Measurements from ENCODE around the gene TBCD.

The TBCD gene

GRCh38 chr17:82808921-82809905, 57.3 kb downstream of the TBCD start:
- DNase-seq (ENCODE audit: low read depth) = no peak
- H3K4me3 ChIP-seq (ENCODE audit: low read depth, low read length) = no peak overlapping the region
- TF ChIP-seq CTCF (IDR thresholded peaks at IDR 0.05; ENCODE audit: control insufficient read depth, extremely low read depth, insufficient read depth) = no peak

- no peak for DNase-seq (ENCODE audit: low read depth)
- no peak overlapping the region for H3K4me3 ChIP-seq (ENCODE audit: low read depth, low read length)
- no peak for TF ChIP-seq CTCF (IDR thresholded peaks at IDR 0.05; ENCODE audit: control insufficient read depth, extremely low read depth, insufficient read depth)
Observed at GRCh38 chr17:82810644-82811430, 59.0 kb downstream of the TBCD start.

GRCh38 chr17:82812058-82812457, 60.2 kb downstream of the TBCD start:
- H3K4me3 ChIP-seq (ENCODE audit: low read depth, low read length) = no peak overlapping the region
- DNase-seq (ENCODE audit: low read depth) = no peak
- TF ChIP-seq CTCF (IDR thresholded peaks at IDR 0.05; ENCODE audit: control insufficient read depth, extremely low read depth, insufficient read depth) = no peak

- DNase-seq (ENCODE audit: low read depth) = no peak
- H3K4me3 ChIP-seq (ENCODE audit: low read depth, low read length) = no peak overlapping the region
- no peak for TF ChIP-seq CTCF (IDR thresholded peaks at IDR 0.05; ENCODE audit: control insufficient read depth, extremely low read depth, insufficient read depth)
Observed at GRCh38 chr17:82812601-82813000, 60.7 kb downstream of the TBCD start.

GRCh38 chr17:82813299-82814051, 61.6 kb downstream of the TBCD start:
- no peak for DNase-seq (ENCODE audit: low read depth)
- no peak overlapping the region for H3K4me3 ChIP-seq (ENCODE audit: low read depth, low read length)
- TF ChIP-seq CTCF (IDR thresholded peaks at IDR 0.05; ENCODE audit: control insufficient read depth, extremely low read depth, insufficient read depth) = no peak

- no peak for TF ChIP-seq CTCF (IDR thresholded peaks at IDR 0.05; ENCODE audit: control insufficient read depth, extremely low read depth, insufficient read depth)
- no peak for DNase-seq (ENCODE audit: low read depth)
- H3K4me3 ChIP-seq (ENCODE audit: low read depth, low read length) = no peak overlapping the region
Observed at GRCh38 chr17:82814834-82815233, 63.0 kb downstream of the TBCD start.

Measured in LNCaP clone FGC (cell line).